RKO (cell line): ENCODE results near the gene MAST3.

Experiments
- DNase-seq: peaks from one replicate; pipeline ENCODE4 v3.0.0-alpha.2; 2016; ENCODE audit warnings: low spot score

MAST3 gene

DNA sequence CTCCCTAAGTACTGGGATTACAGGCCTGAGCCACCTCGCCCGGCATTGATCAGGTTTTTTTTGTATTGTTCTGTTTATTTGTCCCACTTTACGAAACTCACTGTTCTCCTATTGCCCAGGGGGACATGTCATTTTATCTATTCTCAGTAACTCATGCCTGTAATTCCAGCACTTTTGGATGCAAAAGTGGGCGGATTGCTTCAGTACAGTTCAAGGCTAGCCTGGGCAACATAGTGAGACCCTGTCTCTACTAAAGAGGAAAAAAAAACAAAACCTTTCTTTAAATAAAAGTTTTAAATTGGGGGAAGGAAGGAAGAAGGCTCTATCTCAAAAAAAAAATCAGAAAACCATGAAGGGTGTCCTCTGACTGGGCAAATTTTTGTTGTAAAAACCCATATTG is 92.7 kb downstream of the MAST3 start:
- DNase-seq = no peak

DNA sequence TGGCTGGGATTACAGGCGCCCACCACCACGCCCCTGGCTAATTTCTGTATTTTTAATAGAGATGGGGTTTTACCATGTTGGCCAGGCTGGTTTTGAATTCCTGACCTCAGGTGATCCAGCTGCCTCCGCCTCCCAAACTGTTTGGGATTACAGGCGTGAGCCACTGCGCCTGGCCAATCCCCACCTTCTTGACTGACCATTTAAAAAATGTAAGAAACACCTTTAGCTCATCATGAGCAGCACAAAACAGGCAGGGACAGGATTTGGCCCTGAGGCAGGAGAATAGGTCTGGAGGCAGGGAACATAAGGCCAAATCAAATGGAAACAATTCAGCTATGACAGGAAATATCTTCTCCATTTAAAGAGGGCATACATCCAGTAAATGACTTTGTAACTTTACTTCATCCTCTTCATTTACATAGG is 94.1 kb downstream of the MAST3 start:
- DNase-seq = no peak

DNA sequence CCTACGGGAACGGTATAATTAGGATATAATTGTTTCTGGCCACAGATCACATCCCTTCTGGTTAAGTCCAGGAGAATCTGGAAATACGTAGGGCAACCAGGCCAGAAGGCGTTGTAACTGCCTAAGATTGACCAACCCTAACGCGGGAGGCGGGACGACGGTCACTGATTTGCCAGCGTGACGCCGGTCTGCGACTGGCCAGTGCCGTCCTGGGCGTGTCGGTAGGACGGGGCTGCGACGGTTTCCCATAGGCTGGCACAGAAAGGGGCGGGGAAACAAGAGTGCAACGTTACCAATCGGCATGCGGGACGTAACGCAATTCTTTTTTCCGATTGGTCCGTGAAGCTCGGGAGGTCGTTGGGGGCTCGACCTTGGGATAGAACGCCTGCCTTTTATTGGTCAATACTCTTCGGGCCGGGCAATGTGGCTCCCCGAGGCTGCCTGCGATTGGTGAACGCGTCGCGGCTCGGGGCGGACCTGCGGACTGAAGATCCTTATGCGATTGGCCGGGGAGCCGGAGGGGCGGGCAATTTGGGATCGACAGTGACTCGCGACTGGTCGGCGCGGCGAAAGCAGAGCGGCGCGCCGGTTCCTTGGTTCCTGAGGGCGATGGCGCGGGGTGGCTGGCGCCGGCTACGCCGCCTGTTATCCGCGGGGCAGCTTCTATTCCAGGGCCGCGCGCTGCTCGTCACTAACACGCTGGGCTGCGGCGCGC is 95.3 kb downstream of the MAST3 start, which contains the start of gene MPV17L2:
TSS of gene MPV17L2 (plus strand) at position 546 of the 715 bp plus-strand sequence. CDS start at position 610, 64 bp downstream.
- peak; percentile 100 for DNase-seq

- peak; percentile 28 for DNase-seq
Observed at GRCh38 chr19:18193388-18194180, 96.0 kb downstream of the MAST3 start.

DNA sequence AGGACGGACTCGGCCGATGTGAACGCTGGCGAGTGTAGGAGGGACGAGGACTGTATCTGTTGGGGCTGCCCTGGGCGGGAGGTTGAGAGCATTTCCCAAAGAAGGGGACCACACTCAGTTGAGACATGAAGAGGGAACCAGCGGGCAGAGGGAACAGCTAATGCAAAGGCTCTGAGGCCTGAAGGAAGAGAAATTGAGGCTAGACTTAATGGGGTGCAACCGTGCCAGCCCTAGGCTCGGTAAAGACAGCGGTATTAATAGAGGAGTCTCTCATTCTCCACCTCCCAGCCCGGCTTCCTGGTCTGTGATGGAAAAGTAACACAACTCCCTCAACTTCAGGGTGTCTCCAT is 96.6 kb downstream of the MAST3 start:
- DNase-seq = no peak

DNA sequence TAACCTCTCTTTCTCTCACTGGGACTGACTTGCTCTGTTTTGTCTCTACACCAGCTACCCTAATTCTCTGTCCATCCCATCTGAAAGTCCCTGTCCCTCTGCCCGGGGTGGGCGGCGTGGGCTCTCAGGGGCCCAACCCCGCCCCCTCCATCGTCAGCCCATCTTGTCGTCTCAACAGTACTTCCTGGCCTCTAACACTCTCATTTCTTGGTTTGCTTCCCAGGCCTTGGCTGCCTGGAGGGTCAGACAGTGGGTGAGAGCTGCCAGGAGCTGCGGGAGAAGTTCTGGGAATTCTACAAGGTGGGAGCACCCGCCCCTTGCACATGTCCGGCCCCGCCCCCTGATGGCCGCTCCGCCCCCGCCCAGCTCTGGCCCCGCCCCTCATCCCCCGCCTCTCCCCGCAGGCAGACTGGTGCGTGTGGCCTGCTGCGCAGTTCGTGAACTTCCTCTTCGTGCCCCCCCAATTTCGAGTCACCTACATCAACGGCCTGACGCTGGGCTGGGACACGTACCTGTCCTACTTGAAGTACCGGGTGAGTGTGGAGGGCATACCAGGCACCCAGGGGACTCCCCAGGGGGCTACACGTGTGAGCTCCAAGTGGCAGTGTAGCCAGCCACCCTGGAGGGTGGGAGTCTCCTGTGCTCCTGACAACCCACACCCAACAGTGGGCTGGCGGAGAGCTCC is 97.1 kb downstream of the MAST3 start:
- DNase-seq = no peak

DNA sequence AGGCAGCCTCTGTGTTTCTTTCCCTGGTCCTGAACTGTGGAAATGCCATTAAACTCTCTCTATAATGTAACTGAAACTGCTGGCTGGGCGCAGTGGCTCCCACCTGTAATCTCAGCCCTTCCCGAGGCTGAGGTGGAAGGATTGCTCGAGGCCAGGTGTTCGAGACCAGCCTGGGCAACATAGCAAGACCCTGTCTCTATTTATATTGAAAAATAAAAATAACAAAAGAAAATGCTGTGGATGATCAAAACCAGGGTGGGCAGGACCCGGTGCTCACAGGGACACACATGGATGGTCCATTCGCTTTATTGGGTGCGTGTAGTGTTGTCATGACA is 98.9 kb downstream of the MAST3 start:
- DNase-seq = no peak

DNA sequence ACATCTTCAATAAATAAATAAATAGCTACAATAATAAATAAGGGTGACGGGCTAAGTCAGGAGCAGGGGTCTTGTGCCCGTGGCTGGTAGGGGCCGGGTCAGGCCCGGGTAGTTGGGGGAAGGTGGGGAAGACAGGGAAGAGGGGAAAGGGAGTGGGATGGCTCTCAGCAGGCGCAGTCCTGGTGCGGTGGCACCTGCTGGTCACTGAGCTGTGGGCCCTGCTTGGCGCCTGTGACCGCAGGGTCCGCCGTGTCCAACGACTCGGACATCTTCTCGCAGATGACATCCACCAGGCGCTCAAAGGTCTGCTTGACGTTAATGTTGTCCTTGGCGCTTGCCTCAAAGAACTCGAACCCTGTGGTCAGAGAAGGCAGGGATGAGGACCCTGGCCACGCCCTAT is 99.7 kb downstream of the MAST3 start:
- no peak for DNase-seq

GRCh38 chr19:18197941-18198340 is 100.4 kb downstream of the MAST3 start:
- DNase-seq = no peak

DNA sequence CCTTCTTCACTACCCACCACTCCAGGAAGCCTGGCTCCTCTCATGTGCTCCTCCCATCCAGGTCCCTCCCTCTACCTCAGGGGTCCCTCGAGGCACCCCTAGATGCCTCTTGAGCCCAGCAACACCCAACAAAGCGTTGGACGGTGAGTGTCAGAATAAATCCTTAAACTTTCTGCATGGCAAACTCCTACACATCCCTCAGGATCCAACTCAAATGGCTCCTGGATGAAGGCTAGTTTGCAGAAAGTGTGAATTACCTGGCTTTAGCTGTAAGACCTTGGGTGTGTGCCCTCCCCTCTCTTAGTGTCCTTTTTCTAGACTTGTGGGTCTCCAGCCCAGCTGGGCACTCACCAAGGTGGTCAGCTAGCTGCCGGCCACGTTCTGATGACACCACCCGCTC is 100.8 kb downstream of the MAST3 start:
- no peak for DNase-seq
